ENCODE data around the gene MLXIP. TPM values are rescaled to one million over a fixed set of nuclear protein-coding genes. Genes with fewer than 3 reads are reported as not detected.

Gene MLXIP
- total RNA-seq, 1 experiment from 2014 or later: 46.3 TPM

DNA sequence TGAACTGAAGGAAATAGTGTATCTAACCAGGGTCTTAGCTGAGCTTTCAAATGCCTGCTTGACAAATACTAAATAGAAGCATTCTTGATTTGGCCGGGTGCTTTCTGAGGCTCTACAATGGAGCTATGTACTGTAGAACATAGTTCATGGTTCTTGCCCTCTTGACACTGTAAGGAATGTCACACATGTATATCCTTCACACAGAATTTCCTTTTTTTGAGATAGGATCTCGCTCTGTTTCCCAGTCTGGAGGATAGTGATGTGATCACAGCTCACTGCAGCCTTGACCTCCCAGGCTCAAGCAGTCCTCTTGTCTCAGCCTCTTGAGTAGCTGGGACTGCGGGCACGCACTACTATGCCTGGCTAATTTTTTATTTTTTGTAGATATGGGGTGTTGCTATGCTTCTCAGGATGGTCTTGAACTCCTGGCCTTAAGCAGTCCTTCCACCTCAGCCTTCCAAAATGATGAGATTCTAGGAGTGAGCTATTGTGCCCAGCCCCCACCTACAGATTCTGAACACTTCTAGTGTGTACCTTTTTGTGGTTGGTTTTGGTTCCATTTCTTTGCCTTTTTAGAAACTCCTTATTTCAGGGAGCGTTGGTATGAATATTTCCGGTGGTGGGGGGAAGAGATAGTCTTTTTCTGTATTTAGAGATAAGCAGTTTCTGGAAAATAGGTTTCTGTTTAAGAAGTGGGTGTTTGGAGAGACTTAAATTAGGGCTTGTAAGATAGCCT, 4.2 kb downstream of the MLXIP start:
- Histone ChIP-seq H3K9ac (ENCODE audit: low read length) (no peak overlapping the region), H3K27me3 (ENCODE audit: insufficient read depth, low read length) (no peaks in the 10 kb centered on the region), H3K79me2 (ENCODE audit: insufficient read depth, low read length) (peaks cover 88% of the 10 kb centered on the region), H3K9me2 (ENCODE audit: insufficient read depth) (no peaks in the 10 kb centered on the region), H3K4me1 (ENCODE audit: control insufficient read depth in 1 of 2, insufficient read depth in 2 of 2, low read length in 2 of 2) (peaks cover 17 to 28% of the 10 kb centered on the region in 2 experiments), H3K4me3 (replicated peaks in 1 of 2; ENCODE audit: low read depth in 1 of 2, low read length in 2 of 2) (no peak overlapping the region), H3K4me2 (ENCODE audit: low read length) (no peak overlapping the region), H2AFZ (ENCODE audit: low read depth, low read length, poor library complexity, severe bottlenecking) (no peak overlapping the region), H4K20me1 (ENCODE audit: insufficient read depth) (peaks cover 5% of the 10 kb centered on the region; the same call in 1 of the 2 replicates), H3K36me3 (ENCODE audit: control insufficient read depth in 1 of 2, insufficient read depth in 2 of 2, low read length in 2 of 2) (peaks cover 12 to 17% of the 10 kb centered on the region in 2 experiments; a peak in 3 of 4 replicates), H3K27ac (ENCODE audit: low read depth, low read length) (no peak overlapping the region), H3K9me3 (ENCODE audit: control insufficient read depth in 1 of 2, insufficient read depth in 1 of 2, low read depth in 1 of 2, low read length in 2 of 2) (no peaks in the 10 kb centered on the region)
- ChIA-PET CTCF (no interaction called here), RAD21 (ENCODE audit: low non-redundant PET in 1 of 2, low total read pairs in 2 of 2, uncharacterized antibody in 2 of 2, unreplicated experiment in 2 of 2) (no interaction called here), POLR2A (no interaction called here)
- BruUV-seq (replicated peaks): no TSS peak
- DNase-seq (ENCODE audit: low read depth, low spot score) (no peak), ATAC-seq (no peak)
- TF ChIP-seq, protein P1, sequence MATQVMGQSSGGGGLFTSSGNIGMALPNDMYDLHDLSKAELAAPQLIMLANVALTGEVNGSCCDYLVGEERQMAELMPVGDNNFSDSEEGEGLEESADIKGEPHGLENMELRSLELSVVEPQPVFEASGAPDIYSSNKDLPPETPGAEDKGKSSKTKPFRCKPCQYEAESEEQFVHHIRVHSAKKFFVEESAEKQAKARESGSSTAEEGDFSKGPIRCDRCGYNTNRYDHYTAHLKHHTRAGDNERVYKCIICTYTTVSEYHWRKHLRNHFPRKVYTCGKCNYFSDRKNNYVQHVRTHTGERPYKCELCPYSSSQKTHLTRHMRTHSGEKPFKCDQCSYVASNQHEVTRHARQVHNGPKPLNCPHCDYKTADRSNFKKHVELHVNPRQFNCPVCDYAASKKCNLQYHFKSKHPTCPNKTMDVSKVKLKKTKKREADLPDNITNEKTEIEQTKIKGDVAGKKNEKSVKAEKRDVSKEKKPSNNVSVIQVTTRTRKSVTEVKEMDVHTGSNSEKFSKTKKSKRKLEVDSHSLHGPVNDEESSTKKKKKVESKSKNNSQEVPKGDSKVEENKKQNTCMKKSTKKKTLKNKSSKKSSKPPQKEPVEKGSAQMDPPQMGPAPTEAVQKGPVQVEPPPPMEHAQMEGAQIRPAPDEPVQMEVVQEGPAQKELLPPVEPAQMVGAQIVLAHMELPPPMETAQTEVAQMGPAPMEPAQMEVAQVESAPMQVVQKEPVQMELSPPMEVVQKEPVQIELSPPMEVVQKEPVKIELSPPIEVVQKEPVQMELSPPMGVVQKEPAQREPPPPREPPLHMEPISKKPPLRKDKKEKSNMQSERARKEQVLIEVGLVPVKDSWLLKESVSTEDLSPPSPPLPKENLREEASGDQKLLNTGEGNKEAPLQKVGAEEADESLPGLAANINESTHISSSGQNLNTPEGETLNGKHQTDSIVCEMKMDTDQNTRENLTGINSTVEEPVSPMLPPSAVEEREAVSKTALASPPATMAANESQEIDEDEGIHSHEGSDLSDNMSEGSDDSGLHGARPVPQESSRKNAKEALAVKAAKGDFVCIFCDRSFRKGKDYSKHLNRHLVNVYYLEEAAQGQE (IDR thresholded peaks at IDR 0.05; ENCODE audit: low read depth): no peak
- no peak for TF ChIP-seq EGR1 (IDR thresholded peaks at IDR 0.05; ENCODE audit: low read depth)
- TF ChIP-seq POLR2A (IDR thresholded peaks at IDR 0.05; ENCODE audit: borderline replicate concordance, extremely low read depth, insufficient read depth, insufficient read length): no peak
- TF ChIP-seq RAD21 (IDR thresholded peaks at IDR 0.05; ENCODE audit: low read depth): no peak
- no peak for TF ChIP-seq ZFX (IDR thresholded peaks at IDR 0.05)
- no peak for TF ChIP-seq YY1 (IDR thresholded peaks at IDR 0.05; ENCODE audit: extremely low read depth, insufficient replicate concordance, low read depth, low read length)
- TF ChIP-seq ELF1 (IDR thresholded peaks at IDR 0.05; ENCODE audit: borderline replicate concordance, low read depth): no peak
- no peak for TF ChIP-seq CEBPB (IDR thresholded peaks at IDR 0.05; ENCODE audit: low read depth)
- TF ChIP-seq, protein P2, sequence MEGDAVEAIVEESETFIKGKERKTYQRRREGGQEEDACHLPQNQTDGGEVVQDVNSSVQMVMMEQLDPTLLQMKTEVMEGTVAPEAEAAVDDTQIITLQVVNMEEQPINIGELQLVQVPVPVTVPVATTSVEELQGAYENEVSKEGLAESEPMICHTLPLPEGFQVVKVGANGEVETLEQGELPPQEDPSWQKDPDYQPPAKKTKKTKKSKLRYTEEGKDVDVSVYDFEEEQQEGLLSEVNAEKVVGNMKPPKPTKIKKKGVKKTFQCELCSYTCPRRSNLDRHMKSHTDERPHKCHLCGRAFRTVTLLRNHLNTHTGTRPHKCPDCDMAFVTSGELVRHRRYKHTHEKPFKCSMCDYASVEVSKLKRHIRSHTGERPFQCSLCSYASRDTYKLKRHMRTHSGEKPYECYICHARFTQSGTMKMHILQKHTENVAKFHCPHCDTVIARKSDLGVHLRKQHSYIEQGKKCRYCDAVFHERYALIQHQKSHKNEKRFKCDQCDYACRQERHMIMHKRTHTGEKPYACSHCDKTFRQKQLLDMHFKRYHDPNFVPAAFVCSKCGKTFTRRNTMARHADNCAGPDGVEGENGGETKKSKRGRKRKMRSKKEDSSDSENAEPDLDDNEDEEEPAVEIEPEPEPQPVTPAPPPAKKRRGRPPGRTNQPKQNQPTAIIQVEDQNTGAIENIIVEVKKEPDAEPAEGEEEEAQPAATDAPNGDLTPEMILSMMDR (IDR thresholded peaks at IDR 0.05 in 2 of 3, conservative IDR thresholded peaks at IDR 0.05 in 1 of 3; ENCODE audit: borderline replicate concordance in 1 of 3, insufficient read depth in 1 of 3, low read depth in 2 of 3, low read length in 2 of 3): no peak
- no peak for TF ChIP-seq CBX3 (IDR thresholded peaks at IDR 0.05; ENCODE audit: low read depth)
- no peak for TF ChIP-seq SP1 (IDR thresholded peaks at IDR 0.05; ENCODE audit: low read depth)
- no peak for TF ChIP-seq ZNF274 (IDR thresholded peaks at IDR 0.05; ENCODE audit: low read depth, low read length)
- TF ChIP-seq EZH2phosphoT487 (IDR thresholded peaks at IDR 0.05; ENCODE audit: borderline replicate concordance): no peak
- TF ChIP-seq POLR2AphosphoS5 (IDR thresholded peaks at IDR 0.05; ENCODE audit: low read depth, low read length): no peak
- intact Hi-C loops (cut with micrococcal nuclease): no loop called here

Data from HCT116 (cell line).